Ishikawa (cell line): ENCODE measurements around the gene CFAP61.

Source experiments
- CREB1 ChIP-seq: IDR thresholded peaks from 2 replicates; pipeline ENCODE4 v1.6.1; 2012; ENCODE audit warnings: low read depth
- EGR1 ChIP-seq: IDR thresholded peaks from 2 replicates; pipeline ENCODE4 v1.6.1; 2012
- EP300 ChIP-seq: IDR thresholded peaks from 2 replicates; pipeline ENCODE4 v1.6.1; 2012; ENCODE audit warnings: borderline replicate concordance
- FOXM1 ChIP-seq: IDR thresholded peaks from 2 replicates; pipeline ENCODE4 v1.6.1; 2012; ENCODE audit warnings: low read depth, borderline replicate concordance
- MAX ChIP-seq: IDR thresholded peaks from 2 replicates; pipeline ENCODE4 v1.6.1; 2012
- TEAD4 ChIP-seq: IDR thresholded peaks from 2 replicates; pipeline ENCODE4 v1.6.1; 2012
- YY1 ChIP-seq: IDR thresholded peaks from 2 replicates; pipeline ENCODE4 v1.6.1; 2012; ENCODE audit warnings: low read depth

GRCh38 chr20:20409331-20409730, 357.0 kb downstream of the CFAP61 start:
- TF ChIP-seq FOXM1 (no peak), TEAD4 (no peak), MAX (no peak), CREB1 (no peak), YY1 (no peak), EGR1 (no peak), EP300 (no peak)
